ENCODE data around the gene MYO7A.

GRCh38 chr11:77199137-77199745 is 71.2 kb downstream of the MYO7A start:
- TF ChIP-seq CTCF (IDR thresholded peaks at IDR 0.05; ENCODE audit: low read depth, low read length, poor library complexity, severe bottlenecking): no peak
- no peak for TF ChIP-seq EZH2phosphoT487 (IDR thresholded peaks at IDR 0.05; ENCODE audit: borderline replicate concordance, low read length)
